Endothelial cell of umbilical vein (primary cell): ENCODE data around the gene PWWP3B.
"Not testable (repeated sequence)": the region's sequence is repeated elsewhere in the genome, so short reads cannot be mapped to it uniquely, and the experiment has no call there.

Source experiments
- CTCF ChIP-seq, 2 donors: IDR thresholded peaks; 1 replicate in 1 of 2; 2 replicates in 1 of 2; pipeline ENCODE4 v1.5.1; 2011; ENCODE audit warnings: low read length in 2 of 2, mild to moderate bottlenecking in 2 of 2, moderate library complexity in 2 of 2, control low read depth in 1 of 2, inconsistent platforms in 1 of 2, low read depth in 1 of 2; ENCODE audit not compliant: insufficient read depth in 1 of 2; ENCODE audit errors: extremely low read depth in 1 of 2
- EZH2 ChIP-seq: IDR thresholded peaks from 2 replicates; pipeline ENCODE4 v1.6.1; 2012; ENCODE audit warnings: borderline replicate concordance, low read depth, mild to moderate bottlenecking, moderate library complexity, low read length, inconsistent platforms; ENCODE audit not compliant: severe bottlenecking
- FOS ChIP-seq: IDR thresholded peaks from 2 replicates; pipeline ENCODE4 v1.6.1; 2011; ENCODE audit warnings: mild to moderate bottlenecking, low read length, moderate library complexity, borderline replicate concordance; ENCODE audit not compliant: insufficient read depth
- JUN ChIP-seq: IDR thresholded peaks from 2 replicates; pipeline ENCODE4 v1.6.1; 2011; ENCODE audit warnings: borderline replicate concordance, low read depth; ENCODE audit not compliant: insufficient read length, insufficient read depth
- MAX ChIP-seq: IDR thresholded peaks from 2 replicates; pipeline ENCODE4 v1.6.1; 2011; ENCODE audit not compliant: insufficient read depth, insufficient read length
- MYC ChIP-seq: IDR thresholded peaks from one replicate; pipeline ENCODE4 v1.6.1; 2011; ENCODE audit warnings: mild to moderate bottlenecking, low read depth, low read length
- POLR2A ChIP-seq: IDR thresholded peaks from 2 replicates; pipeline ENCODE4 v1.6.1; 2012; ENCODE audit warnings: low read depth, mild to moderate bottlenecking, control low read depth, low read length
- POLR2AphosphoS5 ChIP-seq: IDR thresholded peaks from 2 replicates; pipeline ENCODE4 v1.6.1; 2012; ENCODE audit warnings: low read depth, mild to moderate bottlenecking, control low read depth, low read length, moderate library complexity; ENCODE audit not compliant: insufficient read depth

- TF ChIP-seq MYC; CTCF (IDR thresholded peaks at IDR 0.05; ENCODE audit: extremely low read depth in 1 of 2, insufficient read depth in 1 of 2, low read depth in 1 of 2, low read length in 2 of 2); MAX; POLR2A; FOS; POLR2AphosphoS5; EZH2; JUN: not testable (repeated sequence)
Measured at GRCh38 chrX:106183685-106184084, 15.6 kb downstream of the PWWP3B start.
